HG03135 (cell line): ENCODE results near the gene DFFA.

ENCODE experiments used
- ATAC-seq: cut with Tn5 transposase; IDR thresholded peaks from one replicate; pipeline ENCODE4 v1.9.1; 2021; ENCODE audit warnings: mild to moderate bottlenecking, moderate library complexity; ENCODE audit not compliant: unreplicated experiment

DFFA gene

GRCh38 chr1:10472220-10473144 is at the start of gene DFFA:
Gene DFFA (minus strand): TSS chr1:10472529. CDS start chr1:10472458, 71 bp downstream.
- peak; percentile 75 for ATAC-seq

GRCh38 chr1:10521537-10522157 is 49.3 kb upstream of the DFFA start:
- ATAC-seq, result no peak

- no peak for ATAC-seq
Measured at GRCh38 chr1:10520952-10521351, 48.6 kb upstream of the DFFA start.

- no peak for ATAC-seq
Measured at GRCh38 chr1:10520497-10520896, 48.2 kb upstream of the DFFA start.

GRCh38 chr1:10519016-10519417 is 46.7 kb upstream of the DFFA start:
- ATAC-seq, result no peak

- no peak for ATAC-seq
Measured at GRCh38 chr1:10517677-10517982, 45.3 kb upstream of the DFFA start.

- no peak for ATAC-seq
Measured at GRCh38 chr1:10516925-10517676, 44.8 kb upstream of the DFFA start.

- no peak for ATAC-seq
Measured at GRCh38 chr1:10515976-10516750, 43.8 kb upstream of the DFFA start.

GRCh38 chr1:10515301-10515975 is 43.1 kb upstream of the DFFA start:
- ATAC-seq, result no peak

- ATAC-seq, result no peak
Measured at GRCh38 chr1:10514490-10515235, 42.3 kb upstream of the DFFA start.

- ATAC-seq, result no peak
Measured at GRCh38 chr1:10513199-10513598, 40.9 kb upstream of the DFFA start.

GRCh38 chr1:10511494-10511885 is 39.2 kb upstream of the DFFA start:
- no peak for ATAC-seq

GRCh38 chr1:10510520-10511493 is 38.5 kb upstream of the DFFA start:
- ATAC-seq, result peak; percentile 80

- ATAC-seq, result no peak
Measured at GRCh38 chr1:10509809-10510509, 37.6 kb upstream of the DFFA start.

- ATAC-seq, result no peak
Measured at GRCh38 chr1:10508511-10508951, 36.2 kb upstream of the DFFA start.

GRCh38 chr1:10507111-10507879 is 35.0 kb upstream of the DFFA start:
- peak; percentile 50 for ATAC-seq

GRCh38 chr1:10506677-10507047 is 34.3 kb upstream of the DFFA start:
- ATAC-seq, result no peak
